ENCODE measurements around the gene BRSK1.
A peak's percentile ranks its signal among the peaks of the same experiment; 100 is the strongest.

BRSK1 gene

GRCh38 chr19:55353356-55353802 lies 69.6 kb downstream of the BRSK1 start:
- DNase-seq (ENCODE audit: low read depth): no peak

GRCh38 chr19:55353803-55354697 lies 70.3 kb downstream of the BRSK1 start:
- peak; percentile 38 for DNase-seq (ENCODE audit: low read depth)

DNA sequence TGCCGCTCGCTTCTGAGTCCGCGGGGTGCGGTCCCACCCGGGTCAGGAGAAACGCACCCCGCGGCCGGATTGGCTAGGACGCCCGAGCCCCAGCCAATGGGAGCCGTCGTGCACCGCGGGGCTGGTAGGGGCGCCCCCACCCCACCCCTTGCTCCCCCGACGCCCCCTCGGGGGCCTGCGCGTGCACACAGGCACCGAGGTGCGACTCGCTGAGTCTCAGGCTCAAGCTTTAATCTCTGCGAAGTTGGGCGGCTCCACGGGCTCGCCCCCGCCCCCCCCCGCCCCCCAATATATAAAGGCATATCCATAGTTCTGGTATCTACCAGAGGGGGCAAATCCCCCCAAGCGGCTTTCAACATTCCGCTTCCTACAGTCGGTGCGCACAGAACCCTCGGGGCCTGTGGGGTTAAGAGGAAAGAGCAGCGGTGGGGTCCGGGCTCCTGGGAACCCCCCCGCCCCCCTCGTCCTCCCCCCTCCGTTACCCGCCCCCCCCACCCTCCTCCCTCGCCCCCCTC lies 71.0 kb downstream of the BRSK1 start, which contains the start of gene COX6B2:
COX6B2 (minus strand) TSS at position 22 of the 515 bp plus-strand sequence. CDS start 198 bp downstream, outside the sequence.
- DNase-seq (ENCODE audit: low read depth): no peak

- no peak for DNase-seq (ENCODE audit: low read depth)
Observed at GRCh38 chr19:55355213-55355821, 71.5 kb downstream of the BRSK1 start.

DNA sequence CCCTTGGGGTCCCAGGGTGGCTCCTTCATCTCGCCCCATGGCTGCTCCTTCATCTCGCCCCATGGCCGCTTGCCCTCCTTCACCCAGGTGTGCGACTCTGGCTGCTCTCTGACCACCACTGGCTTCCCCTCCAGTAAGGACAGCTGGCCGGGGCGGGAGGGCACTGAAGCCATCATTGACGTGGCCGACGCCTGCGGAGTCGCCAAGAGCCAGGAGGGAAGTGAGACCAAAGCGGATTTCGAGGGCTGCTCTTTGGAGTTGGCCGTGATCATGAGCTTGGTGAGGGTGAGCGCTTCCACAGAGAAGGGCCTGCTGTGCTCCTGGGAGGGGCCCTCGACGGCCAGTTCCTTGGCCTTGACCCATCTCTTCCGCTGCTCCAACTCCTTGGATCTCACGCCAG lies 74.7 kb downstream of the BRSK1 start:
- DNase-seq (ENCODE audit: low read depth): no peak

GRCh38 chr19:55358943-55359908 lies 75.4 kb downstream of the BRSK1 start:
- no peak for DNase-seq (ENCODE audit: low read depth)

DNA sequence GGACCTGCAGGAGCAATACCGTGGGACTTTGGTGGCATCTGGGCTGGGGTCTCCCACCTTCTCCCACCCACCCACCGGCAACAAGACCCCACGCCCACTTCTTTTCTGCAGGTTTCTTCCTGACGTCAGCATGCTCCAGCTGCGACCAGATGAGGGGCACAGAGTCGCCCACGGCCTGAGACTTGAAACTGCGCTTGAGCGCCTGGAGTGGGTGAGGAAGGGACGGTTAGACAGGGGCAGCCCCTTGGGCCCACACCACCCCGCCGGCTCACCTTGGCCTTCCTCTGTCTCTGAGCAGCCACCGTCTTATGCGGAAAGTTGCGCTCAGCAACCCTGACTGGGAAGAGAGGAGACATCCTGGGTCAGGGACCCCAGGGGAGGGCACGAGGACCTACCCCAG lies 77.1 kb downstream of the BRSK1 start:
- DNase-seq (ENCODE audit: low read depth): no peak
